H54 (cell line): ENCODE results near the gene AKAP12.

Experiments used
- DNase-seq: peaks from one replicate; pipeline ENCODE4 v3.0.0; 2011; ENCODE audit warnings: low spot score, mixed read lengths; ENCODE audit not compliant: insufficient read length
- FAIRE-seq: peaks from 3 replicates; lab custom pipeline; 2011; peaks lifted over from hg19 to GRCh38; lab: Jason Lieb, UNC
- POLR2A ChIP-seq: IDR thresholded peaks from 2 replicates; pipeline ENCODE4 v1.6.1; 2011; ENCODE audit warnings: low read depth, mild to moderate bottlenecking, low read length

Gene AKAP12, protein sequence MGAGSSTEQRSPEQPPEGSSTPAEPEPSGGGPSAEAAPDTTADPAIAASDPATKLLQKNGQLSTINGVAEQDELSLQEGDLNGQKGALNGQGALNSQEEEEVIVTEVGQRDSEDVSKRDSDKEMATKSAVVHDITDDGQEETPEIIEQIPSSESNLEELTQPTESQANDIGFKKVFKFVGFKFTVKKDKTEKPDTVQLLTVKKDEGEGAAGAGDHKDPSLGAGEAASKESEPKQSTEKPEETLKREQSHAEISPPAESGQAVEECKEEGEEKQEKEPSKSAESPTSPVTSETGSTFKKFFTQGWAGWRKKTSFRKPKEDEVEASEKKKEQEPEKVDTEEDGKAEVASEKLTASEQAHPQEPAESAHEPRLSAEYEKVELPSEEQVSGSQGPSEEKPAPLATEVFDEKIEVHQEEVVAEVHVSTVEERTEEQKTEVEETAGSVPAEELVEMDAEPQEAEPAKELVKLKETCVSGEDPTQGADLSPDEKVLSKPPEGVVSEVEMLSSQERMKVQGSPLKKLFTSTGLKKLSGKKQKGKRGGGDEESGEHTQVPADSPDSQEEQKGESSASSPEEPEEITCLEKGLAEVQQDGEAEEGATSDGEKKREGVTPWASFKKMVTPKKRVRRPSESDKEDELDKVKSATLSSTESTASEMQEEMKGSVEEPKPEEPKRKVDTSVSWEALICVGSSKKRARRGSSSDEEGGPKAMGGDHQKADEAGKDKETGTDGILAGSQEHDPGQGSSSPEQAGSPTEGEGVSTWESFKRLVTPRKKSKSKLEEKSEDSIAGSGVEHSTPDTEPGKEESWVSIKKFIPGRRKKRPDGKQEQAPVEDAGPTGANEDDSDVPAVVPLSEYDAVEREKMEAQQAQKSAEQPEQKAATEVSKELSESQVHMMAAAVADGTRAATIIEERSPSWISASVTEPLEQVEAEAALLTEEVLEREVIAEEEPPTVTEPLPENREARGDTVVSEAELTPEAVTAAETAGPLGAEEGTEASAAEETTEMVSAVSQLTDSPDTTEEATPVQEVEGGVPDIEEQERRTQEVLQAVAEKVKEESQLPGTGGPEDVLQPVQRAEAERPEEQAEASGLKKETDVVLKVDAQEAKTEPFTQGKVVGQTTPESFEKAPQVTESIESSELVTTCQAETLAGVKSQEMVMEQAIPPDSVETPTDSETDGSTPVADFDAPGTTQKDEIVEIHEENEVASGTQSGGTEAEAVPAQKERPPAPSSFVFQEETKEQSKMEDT (N-terminal part only)

DNA sequence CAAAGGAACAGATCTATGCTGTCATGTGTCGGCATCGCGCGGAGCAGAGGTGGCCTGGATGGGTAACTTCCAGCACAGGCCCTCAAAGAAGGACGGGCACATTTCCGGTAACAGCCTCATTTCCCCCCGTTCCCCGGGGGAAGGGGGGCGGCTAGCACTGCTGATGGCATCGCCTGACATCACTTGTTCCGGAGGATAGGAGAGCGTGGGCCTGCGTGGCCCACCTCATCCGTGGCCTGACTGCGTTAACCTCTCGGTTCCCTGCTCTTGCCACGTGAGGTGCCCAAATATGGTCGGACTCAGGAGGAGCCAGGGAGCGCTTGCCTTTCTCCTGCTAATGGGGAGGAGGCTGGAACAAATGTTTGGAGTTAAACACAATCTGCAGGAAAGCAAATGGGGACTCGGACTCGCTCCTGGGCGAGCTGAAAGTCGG lies at the start of gene AKAP12:
TSS of gene AKAP12 (plus strand) at position 365 of the 433 bp plus-strand sequence. CDS start 596 bp downstream, outside the sequence.
- DNase-seq (no peak), FAIRE-seq (no peak)
- no peak for TF ChIP-seq POLR2A

DNA sequence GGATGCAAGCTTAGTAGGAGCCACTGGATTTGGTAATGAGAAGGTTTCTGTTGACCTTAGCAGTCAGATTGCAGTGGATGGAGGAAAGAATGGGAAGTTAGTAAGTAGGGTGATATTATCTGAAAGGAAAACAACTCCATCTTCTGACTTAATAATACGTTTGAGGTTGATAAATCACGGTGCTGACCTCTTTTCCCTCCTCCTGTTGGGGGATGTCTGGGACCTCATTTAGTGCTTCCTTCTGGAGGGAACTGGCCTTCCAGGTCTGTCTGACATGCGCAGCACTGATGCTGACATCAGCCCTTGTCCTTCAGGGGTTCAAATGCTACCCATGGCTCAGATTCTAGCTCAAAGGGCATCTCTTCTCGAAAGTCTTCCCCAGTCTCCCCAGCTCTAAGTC lies 48.2 kb upstream of the AKAP12 start:
- no peak for DNase-seq
- no peak for TF ChIP-seq POLR2A
- FAIRE-seq: no peak

DNA sequence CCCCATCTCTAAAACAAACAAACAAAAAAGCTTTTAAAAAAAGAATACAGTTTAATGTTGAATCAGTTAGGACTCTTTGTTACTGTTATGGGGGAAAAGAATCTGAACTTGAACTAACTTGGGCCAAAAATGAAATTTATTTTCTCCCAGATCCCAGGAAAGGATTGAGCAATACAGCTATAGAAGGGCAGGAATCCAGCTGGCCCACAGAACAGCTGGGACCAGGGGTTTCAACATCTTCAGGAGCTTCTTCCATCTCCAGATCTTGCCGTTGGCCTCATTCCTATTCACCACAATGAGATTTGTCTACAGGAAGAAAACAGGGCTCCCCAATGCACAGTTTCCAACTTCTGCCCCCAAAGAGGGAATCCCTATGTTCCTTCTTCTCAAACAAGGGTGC lies 43.2 kb upstream of the AKAP12 start:
- TF ChIP-seq POLR2A: no peak
- DNase-seq: no peak
- FAIRE-seq: no peak

DNA sequence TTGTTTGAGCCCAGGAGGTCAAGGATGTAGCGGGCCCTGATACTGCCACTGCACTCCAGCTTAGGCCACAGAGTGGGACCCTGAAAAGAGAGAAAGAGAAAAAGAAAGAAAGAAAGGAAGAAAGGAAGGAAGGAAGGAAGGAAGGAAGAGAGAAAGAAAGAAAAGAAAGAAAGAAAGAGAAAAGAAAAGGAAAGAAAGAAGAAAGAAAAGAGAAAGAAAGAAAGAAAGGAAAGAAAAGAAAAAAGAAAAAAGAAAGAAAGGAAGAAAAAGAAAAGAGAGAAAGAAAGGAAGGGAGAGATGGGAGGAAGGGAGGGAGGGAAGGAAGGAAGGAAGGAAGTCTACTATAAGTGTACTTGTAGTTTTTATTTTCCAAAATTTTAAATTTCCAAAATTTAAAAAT lies 42.2 kb upstream of the AKAP12 start:
- no peak for TF ChIP-seq POLR2A
- FAIRE-seq (no peak), DNase-seq (no peak)

DNA sequence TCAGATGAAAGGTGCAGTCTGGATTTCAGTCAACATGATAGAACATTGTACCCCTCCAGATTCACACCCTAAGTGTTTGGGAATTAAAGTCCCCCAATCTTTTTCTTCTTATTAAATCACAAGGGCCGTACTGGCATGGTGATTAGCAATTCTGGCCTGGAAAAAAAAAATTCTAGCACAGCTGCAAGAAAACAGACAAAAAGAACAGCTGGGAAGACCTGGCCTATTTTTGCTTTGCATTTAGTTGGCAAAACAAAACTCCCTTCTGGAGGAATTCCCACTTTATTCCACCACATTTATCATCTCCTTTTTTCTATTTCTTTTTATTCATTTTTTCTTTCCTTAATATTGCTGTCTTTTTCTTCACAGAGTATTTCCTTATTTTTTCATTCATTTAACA lies 39.8 kb upstream of the AKAP12 start:
- no peak for TF ChIP-seq POLR2A
- DNase-seq (no peak), FAIRE-seq (no peak)

DNA sequence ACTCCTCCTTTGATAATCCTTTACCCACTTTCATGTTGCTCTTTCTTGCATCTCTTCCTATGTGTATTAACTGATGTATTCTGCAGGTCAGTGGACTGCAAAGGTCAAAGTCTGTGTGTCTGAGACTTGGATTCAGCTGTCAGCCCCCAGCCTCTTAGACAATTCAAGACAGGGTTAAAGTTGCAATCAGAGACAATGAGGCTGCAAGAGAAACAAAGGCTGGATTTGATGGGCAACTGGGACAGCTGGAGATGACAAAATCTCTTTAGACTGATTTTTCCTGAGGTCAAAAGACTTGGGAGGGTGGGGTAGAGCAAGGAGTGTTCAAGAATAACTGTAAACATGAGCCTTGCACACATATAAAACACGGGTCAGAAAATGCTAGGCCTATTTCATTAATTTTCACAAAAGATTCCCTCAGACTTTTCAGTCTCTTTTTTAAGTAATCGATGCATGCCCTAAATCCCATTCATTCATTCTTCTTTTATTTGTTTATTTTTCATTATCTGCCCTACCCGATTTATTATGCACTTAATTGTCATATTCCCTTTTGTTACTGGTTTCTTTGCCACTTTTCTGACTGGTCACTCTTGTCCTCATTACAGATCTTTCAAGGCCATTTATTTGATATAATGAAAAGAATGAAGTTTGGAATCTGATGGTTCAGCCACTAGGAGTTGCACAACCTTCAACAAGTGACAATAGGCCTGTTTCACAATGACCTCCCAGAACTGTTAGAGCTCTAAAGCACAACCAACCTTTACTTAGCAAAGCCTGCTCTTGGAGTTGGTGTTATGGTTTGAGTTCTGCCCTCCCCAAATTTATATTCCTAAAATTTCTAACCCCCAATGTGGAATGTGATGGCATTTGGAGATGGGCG lies 33.8 kb upstream of the AKAP12 start:
- DNase-seq (no peak), FAIRE-seq (no peak)
- TF ChIP-seq POLR2A: no peak

DNA sequence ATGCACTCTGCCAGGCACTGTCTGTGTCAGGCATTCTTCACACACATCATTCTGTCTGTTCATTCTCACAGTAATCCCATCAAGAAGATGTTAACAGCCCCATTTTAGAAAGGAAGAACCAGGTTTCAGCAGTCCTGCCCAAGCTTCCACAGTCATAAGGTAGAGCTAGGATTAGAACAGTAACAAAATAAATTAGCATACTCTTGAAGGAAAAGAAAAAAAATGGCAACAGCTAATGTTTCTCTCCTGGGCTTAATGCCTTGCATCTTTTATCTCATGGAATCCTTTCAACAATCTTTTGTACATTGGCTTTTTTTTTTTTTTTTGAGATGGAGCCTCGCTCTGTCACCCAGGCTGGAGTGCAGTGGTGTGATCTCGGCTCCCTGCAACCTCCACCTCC lies 32.1 kb upstream of the AKAP12 start:
- no peak for TF ChIP-seq POLR2A
- FAIRE-seq (no peak), DNase-seq (no peak)

DNA sequence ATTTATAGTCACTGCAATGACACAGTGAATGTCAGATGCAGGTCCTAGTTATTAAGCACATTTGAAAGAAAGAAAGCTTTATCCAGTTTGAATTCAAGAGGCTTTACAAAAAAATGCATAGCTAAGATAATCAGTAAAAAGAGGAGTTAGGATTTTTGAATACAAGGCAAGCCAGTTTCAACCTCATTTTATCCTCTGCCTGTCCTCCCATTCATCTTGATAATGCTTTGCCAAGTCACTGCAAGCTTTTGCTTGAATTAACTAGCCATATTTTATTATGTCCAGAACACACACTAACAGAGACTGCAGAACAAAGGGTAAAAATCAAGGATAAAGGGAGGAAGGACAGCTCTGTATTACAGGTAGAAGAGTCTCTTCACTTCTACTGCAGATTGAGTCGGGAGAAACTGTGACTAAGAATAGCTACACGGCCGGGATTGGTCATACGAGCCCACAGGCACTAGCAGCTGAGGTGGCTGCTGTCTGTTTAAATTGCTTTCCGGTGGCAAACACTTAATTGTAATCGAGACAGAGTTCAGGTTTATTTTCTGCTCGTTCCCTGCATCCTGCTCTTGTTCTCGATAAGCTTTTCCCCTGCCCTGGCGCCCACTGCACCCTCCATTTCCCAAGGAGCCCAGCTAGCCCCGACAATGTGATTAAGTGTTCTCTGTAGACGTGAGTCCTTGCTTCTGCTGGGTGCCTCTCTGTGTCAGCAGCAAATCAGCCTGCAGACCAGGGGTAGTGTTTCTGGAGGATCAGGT lies 30.5 kb upstream of the AKAP12 start:
- TF ChIP-seq POLR2A: no peak
- peak; percentile 18 for DNase-seq
- FAIRE-seq: no peak

DNA sequence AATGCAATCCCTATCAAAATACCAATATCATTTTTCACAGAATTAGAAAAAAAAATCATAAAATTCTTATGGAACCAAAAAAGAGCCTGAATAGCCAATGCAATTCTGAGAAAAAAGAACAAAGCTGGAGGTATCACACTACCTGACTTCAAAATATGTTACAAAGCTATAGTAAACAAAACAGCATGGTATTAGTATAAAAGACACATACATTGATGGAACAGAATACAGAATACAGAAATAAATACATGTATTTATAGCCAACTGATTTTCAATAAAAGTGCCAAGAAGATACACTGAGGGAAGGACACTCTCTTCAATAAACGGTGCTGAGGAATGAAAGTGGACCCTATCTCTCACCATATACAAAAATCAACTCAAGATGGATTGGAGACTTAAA lies 28.7 kb upstream of the AKAP12 start:
- FAIRE-seq: no peak
- TF ChIP-seq POLR2A: no peak
- no peak for DNase-seq

DNA sequence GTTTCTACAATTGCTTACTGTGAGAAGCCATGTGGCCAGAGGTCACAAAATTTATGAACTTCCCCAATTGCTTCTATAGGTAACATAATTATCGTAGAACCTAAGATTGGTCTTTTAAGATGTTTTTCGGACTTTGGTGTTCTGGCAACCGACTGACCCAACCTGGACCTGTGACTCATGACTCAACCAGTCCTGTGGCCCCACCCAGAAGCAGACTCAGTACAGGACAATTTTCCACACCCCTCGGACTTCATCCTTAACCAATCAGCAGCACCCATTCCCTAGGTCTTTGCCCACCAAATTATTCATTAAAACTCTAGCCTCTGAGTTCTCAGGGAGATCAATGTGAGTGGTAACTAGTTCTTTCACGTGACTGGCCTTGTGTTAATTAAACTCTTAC lies 26.4 kb upstream of the AKAP12 start:
- no peak for DNase-seq

DNA sequence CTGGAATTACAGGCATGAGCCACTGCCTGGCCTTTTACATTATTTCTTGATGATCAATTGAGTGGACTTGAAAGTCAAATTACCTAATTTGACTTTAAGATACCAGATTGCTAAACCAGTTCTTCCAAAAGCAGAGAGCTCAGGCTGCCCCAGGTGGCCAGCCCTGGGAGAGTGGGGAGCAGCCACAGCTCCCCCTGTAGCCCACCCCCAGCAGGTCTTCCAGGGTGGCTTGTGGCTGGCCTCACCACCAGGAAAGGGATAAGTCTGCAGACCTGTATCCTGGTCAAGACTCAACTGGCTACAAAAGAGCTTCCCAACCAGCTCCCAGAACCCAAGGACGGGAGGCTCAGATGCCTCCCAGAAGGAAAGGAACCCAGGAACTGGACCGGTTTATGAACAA lies 23.8 kb upstream of the AKAP12 start:
- FAIRE-seq (no peak), DNase-seq (no peak)
- TF ChIP-seq POLR2A: no peak

More for the DNA sequence above, 26.4 kb upstream of the AKAP12 start:
- TF ChIP-seq POLR2A: no peak
- no peak for FAIRE-seq

DNA sequence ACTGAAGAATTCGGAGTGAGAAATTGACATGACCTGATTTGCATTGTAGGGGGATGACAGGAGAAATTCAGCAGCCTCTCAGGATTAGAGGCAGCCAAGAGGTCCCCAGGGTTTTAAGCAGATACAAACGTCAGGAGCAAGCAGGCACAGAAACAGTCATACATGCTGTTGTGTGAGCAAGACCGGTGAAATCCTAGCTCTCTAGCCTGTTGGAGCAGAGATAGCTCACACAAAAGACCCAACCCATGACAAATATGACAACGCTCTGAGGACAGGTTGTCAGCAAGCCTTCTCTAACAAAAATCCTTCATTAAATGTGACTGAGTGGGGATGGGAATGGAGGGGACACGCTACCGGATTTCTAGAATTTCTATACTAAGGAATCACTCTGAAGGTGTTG lies 23.0 kb upstream of the AKAP12 start:
- FAIRE-seq: no peak
- TF ChIP-seq POLR2A: no peak
- DNase-seq: no peak

DNA sequence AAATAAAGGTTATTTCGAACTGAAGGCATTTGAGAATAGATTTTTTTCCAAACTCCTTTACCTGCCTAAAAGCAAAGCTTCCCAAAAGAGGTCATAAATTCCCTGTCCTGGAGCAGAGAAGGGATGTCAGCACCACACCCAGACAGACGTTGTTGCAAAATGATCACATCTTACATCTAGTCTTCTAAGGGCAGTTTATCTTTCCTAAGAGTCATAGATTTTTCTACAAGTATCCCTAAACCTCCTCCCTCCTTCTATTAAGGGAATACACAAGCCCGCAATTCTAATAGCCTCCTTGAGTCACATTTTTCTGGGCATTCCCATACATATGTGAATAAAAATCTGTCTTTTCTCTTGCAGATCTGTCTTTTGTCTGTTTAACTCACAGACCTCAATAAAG lies 20.6 kb upstream of the AKAP12 start:
- no peak for TF ChIP-seq POLR2A
- FAIRE-seq (no peak), DNase-seq (no peak)
